Measurements from ENCODE around the gene DHTKD1. TPM values are rescaled to one million over a fixed set of nuclear protein-coding genes. Genes with fewer than 3 reads are reported as not detected.
"Not testable (repeated sequence)": the region's sequence is repeated elsewhere in the genome, so short reads cannot be mapped to it uniquely, and the experiment has no call there.

The DHTKD1 gene
- total RNA-seq, 2 experiments from 2014 or later = 17.0 to 20.1 TPM

- peaks cover 5% of the 10 kb centered on the region for H3K4me1 Mint-ChIP-seq (ENCODE audit: low read depth)
- no peak overlapping the region for H3K4me3 Mint-ChIP-seq
- no peaks in the 10 kb centered on the region for H3K27me3 Mint-ChIP-seq (ENCODE audit: low read depth)
- peak; percentile 13 for DNase-seq
- peaks cover 20% of the 10 kb centered on the region for H3K36me3 Mint-ChIP-seq (ENCODE audit: low read depth)
- CTCF ChIA-PET = interaction anchor here (0.6 kb wide), 1 partner anchor 329 kb away, joined by 3 read pairs; no protein-coding TSS in a partner anchor
- peak overlapping the region; percentile 65 for H3K27ac Mint-ChIP-seq
- no peaks in the 10 kb centered on the region for H3K9me3 Mint-ChIP-seq
- intact Hi-C loops (cut with micrococcal nuclease) = no loop called here
These were observed 91.9 kb downstream of the DHTKD1 start for GRCh38 chr10:12160664-12161063.

GRCh38 chr10:12162927-12163326, 94.2 kb downstream of the DHTKD1 start:
- Mint-ChIP-seq H3K27me3 (ENCODE audit: low read depth) (no peaks in the 10 kb centered on the region), H3K27ac (no peak overlapping the region), H3K9me3 (no peaks in the 10 kb centered on the region), H3K36me3 (ENCODE audit: low read depth) (peaks cover 25% of the 10 kb centered on the region), H3K4me1 (ENCODE audit: low read depth) (peaks cover 5% of the 10 kb centered on the region), H3K4me3 (no peak overlapping the region)
- intact Hi-C loops (cut with micrococcal nuclease) = no loop called here
- CTCF ChIA-PET = interaction anchor here (0.6 kb wide), 1 partner anchor 96 kb away, joined by 4 read pairs; no protein-coding TSS in a partner anchor
- no peak for DNase-seq

GRCh38 chr10:12164085-12164484, 95.3 kb downstream of the DHTKD1 start:
- Mint-ChIP-seq H3K9me3 (no peaks in the 10 kb centered on the region), H3K4me3 (no peak overlapping the region), H3K27me3 (ENCODE audit: low read depth) (no peaks in the 10 kb centered on the region), H3K36me3 (ENCODE audit: low read depth) (peaks cover 28% of the 10 kb centered on the region), H3K4me1 (ENCODE audit: low read depth) (peaks cover 5% of the 10 kb centered on the region), H3K27ac (no peak overlapping the region)
- no peak for DNase-seq
- intact Hi-C loops (cut with micrococcal nuclease) = no loop called here
- CTCF ChIA-PET = no interaction called here

- DNase-seq = no peak
- Mint-ChIP-seq H3K9me3 (no peaks in the 10 kb centered on the region), H3K27me3 (ENCODE audit: low read depth) (no peaks in the 10 kb centered on the region), H3K27ac (no peak overlapping the region), H3K4me1 (ENCODE audit: low read depth) (peaks cover 3% of the 10 kb centered on the region), H3K4me3 (no peak overlapping the region), H3K36me3 (ENCODE audit: low read depth) (peaks cover 28% of the 10 kb centered on the region)
- CTCF ChIA-PET = no interaction called here
- intact Hi-C loops (cut with micrococcal nuclease) = no loop called here
These were observed 96.3 kb downstream of the DHTKD1 start for GRCh38 chr10:12165036-12165435.

- Mint-ChIP-seq H3K9me3 (no peaks in the 10 kb centered on the region), H3K27ac (no peak overlapping the region), H3K36me3 (ENCODE audit: low read depth) (peaks cover 29% of the 10 kb centered on the region), H3K4me1 (ENCODE audit: low read depth) (no peaks in the 10 kb centered on the region), H3K27me3 (ENCODE audit: low read depth) (no peaks in the 10 kb centered on the region), H3K4me3 (no peak overlapping the region)
- CTCF ChIA-PET = interaction anchor here (1.5 kb wide), 1 partner anchor 14 kb away, joined by 3 read pairs; no protein-coding TSS in a partner anchor
- DNase-seq = no peak
- intact Hi-C loops (cut with micrococcal nuclease) = no loop called here
These were observed 97.4 kb downstream of the DHTKD1 start for GRCh38 chr10:12165999-12166775.

- CTCF ChIA-PET; H3K4me1 Mint-ChIP-seq (ENCODE audit: low read depth); intact Hi-C loops (cut with micrococcal nuclease); H3K4me3 Mint-ChIP-seq; DNase-seq; H3K27me3 Mint-ChIP-seq (ENCODE audit: low read depth); H3K27ac Mint-ChIP-seq; H3K9me3 Mint-ChIP-seq: not testable (repeated sequence)
- peaks cover 34% of the 10 kb centered on the region for H3K36me3 Mint-ChIP-seq (ENCODE audit: low read depth)
These were observed 102.8 kb downstream of the DHTKD1 start for GRCh38 chr10:12171512-12171911.

Small RNA genes lying within 50 kb of the gene (microRNA-seq; reads per million reads assigned to microRNA genes)
- gene MIR548AK (ENCODE audit: borderline microRNAs expressed, borderline replicate concordance) = not detected

Other genes starting within 250 kb of the DHTKD1 start
- gene PROSER2, start 245.6 kb upstream of the DHTKD1 start, total RNA-seq = under 1 TPM; 0.57 to 0.83 TPM
- gene UPF2, start 26.1 kb upstream of the DHTKD1 start, total RNA-seq = 10 to 100 TPM; 27.5 to 29.5 TPM
- 10 to 100 TPM; 18.2 to 20.0 TPM for gene SEC61A2, start 60.7 kb downstream of the DHTKD1 start, total RNA-seq
- 100 to 1,000 TPM in 1 of 2 experiments, 10 to 100 TPM in 1; 97.1 to 100 TPM for gene NUDT5, start 126.9 kb downstream of the DHTKD1 start, total RNA-seq
- 100 to 1,000 TPM; 108 to 117 TPM for gene CDC123, start 127.2 kb downstream of the DHTKD1 start, total RNA-seq